Spleen (tissue), 11 donors: Measurements from ENCODE around the gene FAM53B. TPM values are rescaled to one million over a fixed set of nuclear protein-coding genes. Genes with fewer than 3 reads are reported as not detected.

Source experiments
- DNase-seq: peaks from one replicate; pipeline ENCODE4 v3.0.0-alpha.2; 2020
- H3K27ac ChIP-seq, 8 donors: fragments of 200-600 bp; sonication (generic) in 7 of 8; 1 replicate in 4 of 8; 2 replicates in 4 of 8; pipeline versions ENCODE4 v1.5.0 to v1.8.0; 2016 to 2021; ENCODE audit warnings: inconsistent platforms in 4 of 8, mild to moderate bottlenecking in 4 of 8, moderate library complexity in 1 of 8
- H3K27me3 ChIP-seq, 7 donors: fragments of 200-600 bp; sonication (generic) in 6 of 7; replicated peaks in 1 of 7; 1 replicate in 4 of 7; 2 replicates in 3 of 7; pipeline versions ENCODE4 v1.5.0 to v1.8.0; 2016 to 2021; ENCODE audit warnings: inconsistent platforms in 3 of 7, mild to moderate bottlenecking in 1 of 7
- H3K36me3 ChIP-seq, 6 donors: fragments of 200-600 bp; sonication (generic) in 5 of 6; 1 replicate in 4 of 6; 2 replicates in 2 of 6; pipeline versions ENCODE4 v1.5.0 to v1.8.0; 2016 to 2021; ENCODE audit warnings: inconsistent platforms in 2 of 6
- H3K4me1 ChIP-seq, 6 donors: fragments of 200-600 bp; sonication (generic) in 5 of 6; 1 replicate in 3 of 6; 2 replicates in 3 of 6; pipeline versions ENCODE4 v1.5.0 to v1.8.0; 2016 to 2021; ENCODE audit warnings: inconsistent platforms in 3 of 6
- H3K4me3 ChIP-seq, 8 donors: fragments of 200-600 bp; sonication (generic) in 7 of 8; 1 replicate in 4 of 8; 2 replicates in 4 of 8; pipeline versions ENCODE4 v1.5.0 to v1.8.0; 2016 to 2021; ENCODE audit warnings: inconsistent platforms in 4 of 8, mild to moderate bottlenecking in 4 of 8, moderate library complexity in 2 of 8
- H3K9me3 ChIP-seq, 8 donors: fragments of 200-600 bp; sonication (generic) in 7 of 8; 1 replicate in 4 of 8; 2 replicates in 4 of 8; pipeline versions ENCODE4 v1.5.0 to v1.8.0; 2016 to 2021; ENCODE audit warnings: inconsistent platforms in 4 of 8
- CTCF ChIP-seq, 11 experiments: fragments of 200-600 bp in 7 of 11; fragments of 450-650 bp in 4 of 11; sonication (generic) in 4 of 11; IDR thresholded peaks in 8 of 11; conservative IDR thresholded peaks in 3 of 11; 1 replicate in 7 of 11; 2 replicates in 4 of 11; pipeline versions ENCODE4 v1.4.0 to v1.8.0; 2016 to 2021; ENCODE audit warnings: antibody characterized with exemption in 11 of 11, inconsistent platforms in 4 of 11, mild to moderate bottlenecking in 1 of 11
- POLR2A ChIP-seq, 3 donors: fragments of 450-650 bp; IDR thresholded peaks; one replicate each; pipeline ENCODE4 v1.5.1; 2017; ENCODE audit warnings: antibody characterized with exemption in 3 of 3, mild to moderate bottlenecking in 1 of 3
- POLR2AphosphoS5 ChIP-seq, 3 donors: sonication (generic); formaldehyde crosslinking; IDR thresholded peaks; one replicate each; pipeline ENCODE4 v1.5.1; 2017; ENCODE audit warnings: antibody characterized with exemption in 3 of 3
- whole genome bisulfite sequencing, 5 donors: extraction: QIAGEN DNeasy Blood & Tissue Kit in 3 of 5; methylation state at CpG; one replicate each; pipeline versions ENCODE4 v1.1.5 to v1.1.7; 2013 to 2018; 5-methylcytosine and 5-hydroxymethylcytosine counted together
- intact Hi-C: fragments of 100-400 bp; cut with DNase I; formaldehyde crosslinking; loops from one replicate; pipeline ENCODE4 v1.15.0; 2023; ENCODE audit warnings: low total_unique reads
- polyA plus RNA-seq, 3 donors: library from polyadenylated mRNA; stranded (reverse); fragments of 200-250 nt; gene quantifications; one replicate each; pipeline ENCODE4 v1.2.1, GENCODE V29; 2013
- total RNA-seq, 7 donors: library from RNA; depleted of rRNA in 3 of 7; stranded (reverse); fragments of >200 nt in 3 of 7; fragmentation: NEBNext Ultra II Directional in 4 of 7; extraction: Animal tissue kit (Norgen Biotek cat#: 25700) in 4 of 7; gene quantifications; one replicate each; pipeline versions ENCODE4 v1.1.0 to v1.2.1, GENCODE V29; 2016 to 2021
- donor health status: healthy with polysubstance abuse.
- donor health status: DM: no; HTN: no; CAD: no; lungs with moderate emphysema.
- donor health status: DM: no; HTN: no; CAD: no.
- donor health status: Bipolar disorder and iron deficiency.
- donor health status: healthy.
- donor health status: DM: no; HTN: no; CAD: no.
- donor health status: DM: yes; HTN: yes; CAD: no.

Gene FAM53B
- total and polyA plus RNA-seq, 10 donors: 13.3 to 94.0 (median 56.2) TPM

GRCh38 chr10:124768791-124769190 is 24.6 kb upstream of the FAM53B start:
- Histone ChIP-seq H3K36me3 (peaks cover 0 to 95% (median 28%) of the 10 kb centered on the region in 6 donors), H3K4me1 (peaks cover 0 to 6% (median 0%) of the 10 kb centered on the region in 6 donors), H3K9me3 (no peaks in the 10 kb centered on the region), H3K27ac (no peak overlapping the region), H3K4me3 (no peak overlapping the region), H3K27me3 (no peaks in the 10 kb centered on the region)
- TF ChIP-seq POLR2A (IDR thresholded peaks at IDR 0.05) (no peak), CTCF (IDR thresholded peaks at IDR 0.05 in 8 of 11, conservative IDR thresholded peaks at IDR 0.05 in 3 of 11) (no peak)
- intact Hi-C loops: no loop called here
- DNase-seq: no peak
- WGBS, 5 donors: 92 to 100% (median 95%) methylated on average over 2 of the region's 2 CpGs

- intact Hi-C loops: no loop called here
- WGBS, 5 donors: 65 to 76% (median 75%) methylated on average over 2 of the region's 2 CpGs
- Histone ChIP-seq H3K27ac (no peak overlapping the region), H3K9me3 (no peaks in the 10 kb centered on the region), H3K27me3 (no peaks in the 10 kb centered on the region), H3K4me3 (no peak overlapping the region), H3K36me3 (peaks cover 0 to 85% (median 25%) of the 10 kb centered on the region in 6 donors), H3K4me1 (peaks cover 0 to 6% (median 0%) of the 10 kb centered on the region in 6 donors)
- TF ChIP-seq POLR2A (IDR thresholded peaks at IDR 0.05): no peak
- DNase-seq: no peak
Measured at GRCh38 chr10:124765256-124765655, 21.1 kb upstream of the FAM53B start.

GRCh38 chr10:124763267-124763666 is 19.1 kb upstream of the FAM53B start:
- no peak overlapping the region for H3K4me3 ChIP-seq
- 94 to 98% (median 96%) methylated on average over 1 of the region's 1 CpG for WGBS, 5 donors
- H3K36me3 ChIP-seq: peaks cover 0 to 90% (median 35%) of the 10 kb centered on the region in 6 donors
- no peaks in the 10 kb centered on the region for H3K9me3 ChIP-seq
- no peaks in the 10 kb centered on the region for H3K27me3 ChIP-seq
- DNase-seq: no peak
- H3K27ac ChIP-seq: no peak overlapping the region
- intact Hi-C loops: no loop called here
- H3K4me1 ChIP-seq: peaks cover 0 to 6% (median 0%) of the 10 kb centered on the region in 6 donors
- no peak for TF ChIP-seq POLR2A (IDR thresholded peaks at IDR 0.05)
- no peak for TF ChIP-seq CTCF (IDR thresholded peaks at IDR 0.05 in 8 of 11, conservative IDR thresholded peaks at IDR 0.05 in 3 of 11)

GRCh38 chr10:124762281-124762680 is 18.1 kb upstream of the FAM53B start:
- WGBS, 5 donors: 92 to 95% (median 93%) methylated on average over 5 of the region's 5 CpGs
- no peaks in the 10 kb centered on the region for H3K27me3 ChIP-seq

More at GRCh38 chr10:124762281-124762680, 18.1 kb upstream of the FAM53B start:
- no peak overlapping the region for H3K27ac ChIP-seq
- DNase-seq: no peak
- TF ChIP-seq POLR2AphosphoS5 (IDR thresholded peaks at IDR 0.05): no peak
- no peak for TF ChIP-seq POLR2A (IDR thresholded peaks at IDR 0.05)
- no peak for TF ChIP-seq CTCF (IDR thresholded peaks at IDR 0.05 in 8 of 11, conservative IDR thresholded peaks at IDR 0.05 in 3 of 11)
- H3K36me3 ChIP-seq: peaks cover 0 to 87% (median 37%) of the 10 kb centered on the region in 6 donors
- H3K4me3 ChIP-seq: no peak overlapping the region
- no peaks in the 10 kb centered on the region for H3K9me3 ChIP-seq
- intact Hi-C loops: no loop called here
- H3K4me1 ChIP-seq: peaks cover 0 to 6% (median 0%) of the 10 kb centered on the region in 6 donors
